Astrocyte of the spinal cord (primary cell): ENCODE measurements around the gene ARHGAP25.

ENCODE experiments used
- DNase-seq: peaks from one replicate; pipeline ENCODE4 v3.0.0; 2011; ENCODE audit warnings: low read depth, low spot score
- H3K4me3 ChIP-seq: 2 replicates; pipeline ENCODE4 v1.5.1; 2011; ENCODE audit warnings: low read depth, mild to moderate bottlenecking, low read length, moderate library complexity
- in situ Hi-C: cut with HindIII; loops from 2 replicates; pipeline ENCODE4 v1.10.0; 2017; ENCODE audit warnings: low sequenced_read_pairs
- TF ChIP-seq, protein P1 (sequence below): IDR thresholded peaks from 2 replicates; pipeline ENCODE4 v1.5.1; 2012; ENCODE audit warnings: low read depth, mild to moderate bottlenecking, low read length, inconsistent platforms

The ARHGAP25 gene

DNA sequence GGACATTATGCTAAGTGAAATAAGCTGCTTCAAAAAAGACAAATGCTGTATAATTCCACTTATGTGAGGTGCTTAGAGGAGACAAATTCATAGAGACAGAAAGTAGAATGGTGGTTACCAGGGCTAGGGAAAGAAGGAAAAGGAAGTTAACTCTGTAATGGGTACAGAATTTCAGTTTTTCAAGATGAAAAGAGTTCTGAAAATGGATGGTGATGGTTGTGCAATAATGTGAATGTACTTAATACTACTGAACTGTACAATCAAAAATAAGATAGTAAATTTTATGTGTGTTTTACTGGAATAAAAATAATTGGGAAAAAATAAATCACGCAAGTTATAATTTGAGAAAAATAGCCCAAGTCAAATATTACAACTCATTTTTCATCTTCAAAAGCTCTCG, 27.5 kb downstream of the ARHGAP25 start:
- no peak for DNase-seq
- TF ChIP-seq, protein P1, sequence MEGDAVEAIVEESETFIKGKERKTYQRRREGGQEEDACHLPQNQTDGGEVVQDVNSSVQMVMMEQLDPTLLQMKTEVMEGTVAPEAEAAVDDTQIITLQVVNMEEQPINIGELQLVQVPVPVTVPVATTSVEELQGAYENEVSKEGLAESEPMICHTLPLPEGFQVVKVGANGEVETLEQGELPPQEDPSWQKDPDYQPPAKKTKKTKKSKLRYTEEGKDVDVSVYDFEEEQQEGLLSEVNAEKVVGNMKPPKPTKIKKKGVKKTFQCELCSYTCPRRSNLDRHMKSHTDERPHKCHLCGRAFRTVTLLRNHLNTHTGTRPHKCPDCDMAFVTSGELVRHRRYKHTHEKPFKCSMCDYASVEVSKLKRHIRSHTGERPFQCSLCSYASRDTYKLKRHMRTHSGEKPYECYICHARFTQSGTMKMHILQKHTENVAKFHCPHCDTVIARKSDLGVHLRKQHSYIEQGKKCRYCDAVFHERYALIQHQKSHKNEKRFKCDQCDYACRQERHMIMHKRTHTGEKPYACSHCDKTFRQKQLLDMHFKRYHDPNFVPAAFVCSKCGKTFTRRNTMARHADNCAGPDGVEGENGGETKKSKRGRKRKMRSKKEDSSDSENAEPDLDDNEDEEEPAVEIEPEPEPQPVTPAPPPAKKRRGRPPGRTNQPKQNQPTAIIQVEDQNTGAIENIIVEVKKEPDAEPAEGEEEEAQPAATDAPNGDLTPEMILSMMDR = no peak
- in situ Hi-C loops = no loop called here
- no peak overlapping the region for H3K4me3 ChIP-seq

DNA sequence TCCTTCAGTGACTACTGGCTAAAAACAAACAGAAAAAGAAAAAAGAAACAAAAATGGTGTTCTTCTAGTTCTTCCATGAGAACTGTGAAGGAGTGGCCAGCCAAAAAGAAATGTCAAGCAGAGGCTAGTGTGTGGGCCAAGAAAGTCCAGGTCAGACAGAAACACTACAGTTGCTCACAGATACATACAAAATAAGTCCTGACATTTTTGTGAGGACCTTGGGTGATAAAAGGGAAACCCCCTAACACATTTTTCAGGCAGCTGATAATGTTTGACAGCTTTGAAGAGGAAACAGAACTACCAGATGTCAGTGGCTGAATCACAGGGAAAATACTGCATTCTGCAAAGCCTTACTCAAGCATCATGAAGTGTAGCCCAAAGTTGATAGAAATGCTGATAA, 28.1 kb downstream of the ARHGAP25 start:
- in situ Hi-C loops = no loop called here
- TF ChIP-seq, protein P1 = no peak
- no peak for DNase-seq
- H3K4me3 ChIP-seq = no peak overlapping the region

DNA sequence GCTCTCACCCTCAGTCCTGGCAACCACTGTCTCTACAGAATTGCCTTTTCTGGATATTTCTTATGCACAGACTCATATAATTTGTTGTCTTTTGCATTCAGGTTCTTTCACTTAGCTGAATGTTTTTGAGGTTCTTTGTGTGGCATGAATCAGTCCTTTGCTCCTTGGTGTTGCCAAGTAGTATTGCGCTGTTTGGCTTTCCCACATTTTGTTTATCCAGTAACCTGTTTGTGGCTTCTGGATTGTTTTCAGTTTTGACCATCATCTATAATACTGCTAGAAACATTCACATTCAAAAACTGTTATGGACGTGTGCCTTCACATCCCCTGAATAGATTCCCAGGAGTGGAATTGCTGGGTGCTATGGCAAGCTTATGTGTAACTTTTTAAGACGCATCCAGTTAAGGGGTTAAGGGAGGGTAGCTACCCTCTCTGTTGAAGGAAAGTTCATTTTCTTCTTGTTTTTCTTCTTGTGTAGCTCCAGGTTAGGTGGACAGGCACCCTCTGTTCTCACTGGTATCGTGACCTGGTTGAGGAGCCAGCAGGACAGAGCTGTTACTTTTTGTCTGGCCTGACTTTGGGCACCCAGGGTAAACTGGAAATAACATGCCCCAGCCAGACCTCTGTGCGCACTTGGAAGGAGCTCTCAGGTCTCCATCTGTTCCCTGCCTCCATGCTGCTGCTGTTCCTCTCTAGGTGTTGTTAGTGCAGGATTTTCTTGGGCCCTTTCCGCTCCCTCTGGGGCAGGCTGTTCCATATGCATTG, 29.6 kb downstream of the ARHGAP25 start:
- no peak overlapping the region for H3K4me3 ChIP-seq
- in situ Hi-C loops = no loop called here
- TF ChIP-seq, protein P1 = no peak
- no peak for DNase-seq

DNA sequence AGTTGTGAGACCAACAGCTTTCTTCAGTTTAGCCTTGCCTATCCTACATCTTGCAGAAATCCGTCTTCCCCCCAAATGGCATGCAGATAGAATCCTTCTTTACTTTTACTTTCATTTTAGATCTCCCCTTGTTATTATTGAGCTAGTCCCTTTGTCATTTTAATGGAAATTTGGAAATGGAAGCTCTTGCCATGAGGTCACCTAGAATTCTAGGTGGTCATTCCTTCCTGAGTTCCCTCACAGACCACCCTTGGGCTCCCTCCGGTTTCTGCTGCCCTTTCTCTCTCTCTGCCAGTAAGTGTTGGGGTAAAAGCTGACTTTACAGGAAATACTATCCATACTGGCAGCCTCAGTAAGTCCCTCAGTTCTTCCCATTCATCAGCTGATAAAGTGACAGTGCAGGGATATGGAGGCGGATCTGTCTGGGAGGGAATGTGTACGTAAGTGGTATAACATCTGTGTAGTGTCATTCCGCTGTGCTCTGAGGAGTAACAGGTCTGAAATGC, 30.2 kb downstream of the ARHGAP25 start:
- no peak overlapping the region for H3K4me3 ChIP-seq
- in situ Hi-C loops = no loop called here
- TF ChIP-seq, protein P1 = no peak
- DNase-seq = no peak

DNA sequence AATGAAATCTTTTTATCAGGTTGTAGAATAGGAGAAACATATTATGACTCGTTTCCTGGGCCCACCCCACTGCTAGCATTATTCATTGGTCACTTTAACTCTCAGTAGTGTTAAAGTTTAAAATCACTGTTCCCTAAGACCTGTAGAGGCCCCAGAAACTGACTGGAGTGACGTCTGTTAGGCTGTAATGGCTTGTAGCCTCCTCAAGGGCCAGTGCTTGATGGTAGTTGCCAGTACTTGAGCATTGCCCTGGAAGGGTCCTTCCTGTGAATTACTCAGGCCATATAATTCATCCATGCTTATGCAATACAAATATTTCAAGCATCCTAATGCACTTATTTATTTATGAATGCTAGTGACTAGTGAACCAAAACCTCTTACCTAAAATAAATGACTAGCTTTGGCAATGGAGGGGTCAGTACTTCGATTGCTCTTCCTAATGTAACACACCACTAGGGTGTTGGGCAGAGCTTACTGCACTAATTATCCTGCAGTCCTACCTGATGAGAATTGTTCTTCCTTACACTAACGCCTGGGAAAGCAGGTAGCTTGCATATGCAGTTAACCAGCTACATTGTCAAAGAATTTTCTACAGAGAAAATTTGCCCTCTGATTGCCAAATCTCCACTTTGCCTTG, 31.2 kb downstream of the ARHGAP25 start:
- in situ Hi-C loops = no loop called here
- H3K4me3 ChIP-seq = no peak overlapping the region

DNA sequence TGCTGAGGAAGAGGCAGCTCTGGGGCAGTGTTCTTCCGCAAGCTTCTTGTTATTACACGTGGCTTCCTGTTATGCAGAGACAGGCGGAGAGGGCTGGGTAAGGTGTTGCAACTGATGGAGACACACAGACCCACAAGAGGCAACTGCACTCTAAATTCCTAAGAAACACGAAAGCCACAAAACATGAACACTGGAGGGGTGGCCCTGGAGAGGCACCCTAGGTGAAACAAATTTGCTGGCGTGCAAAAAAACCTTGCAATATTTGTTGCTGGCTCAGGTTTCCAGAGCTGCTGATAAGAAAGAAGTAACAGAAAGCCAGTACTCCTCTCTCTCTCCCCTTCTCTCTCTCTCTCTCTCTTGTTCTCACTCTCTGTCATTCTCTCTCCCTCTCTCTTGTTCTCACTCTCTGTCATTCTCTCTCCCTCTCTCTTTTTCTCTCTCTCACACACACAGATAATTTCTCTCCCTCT, 31.8 kb downstream of the ARHGAP25 start:
- TF ChIP-seq, protein P1 = no peak
- DNase-seq = no peak
- no peak overlapping the region for H3K4me3 ChIP-seq
- in situ Hi-C loops = no loop called here

More for the DNA sequence above, 31.2 kb downstream of the ARHGAP25 start:
- peak; percentile 12 for DNase-seq
- TF ChIP-seq, protein P1 = no peak
